Measurements from ENCODE around the gene USP32.

Gene USP32

GRCh38 chr17:60130466-60130865 lies 261.5 kb downstream of the USP32 start:
- Mint-ChIP-seq H3K36me3 (ENCODE audit: low read depth) (peaks cover 9% of the 10 kb centered on the region), H3K9me3 (no peaks in the 10 kb centered on the region), H3K27ac (no peak overlapping the region), H3K4me3 (no peak overlapping the region), H3K4me1 (peaks cover 38% of the 10 kb centered on the region), H3K27me3 (ENCODE audit: low read depth, poor library complexity) (peaks cover 59% of the 10 kb centered on the region)
- no peak for TF ChIP-seq CTCF (IDR thresholded peaks at IDR 0.05)
- no peak for DNase-seq

- H3K4me1 Mint-ChIP-seq: peaks cover 25% of the 10 kb centered on the region
- H3K4me3 Mint-ChIP-seq: no peak overlapping the region
- no peak overlapping the region for H3K27ac Mint-ChIP-seq
- no peak for TF ChIP-seq CTCF (IDR thresholded peaks at IDR 0.05)
- H3K27me3 Mint-ChIP-seq (ENCODE audit: low read depth, poor library complexity): peaks cover 46% of the 10 kb centered on the region
- no peak for DNase-seq
- peaks cover 9% of the 10 kb centered on the region for H3K36me3 Mint-ChIP-seq (ENCODE audit: low read depth)
- no peaks in the 10 kb centered on the region for H3K9me3 Mint-ChIP-seq
These were observed 262.8 kb downstream of the USP32 start for GRCh38 chr17:60129164-60129563.

All from nephron progenitor cell (in vitro differentiated cells).